ENCODE data around the gene SEC14L1. TPM values are rescaled to one million over a fixed set of nuclear protein-coding genes. Genes with fewer than 3 reads are reported as not detected.

The SEC14L1 gene
- total RNA-seq, 2 donors from 2014 or later, result 48.2 to 54.0 TPM

GRCh38 chr17:77127735-77128361 is 12.9 kb upstream of the SEC14L1 start:
- Histone ChIP-seq H3K9me3 (no peaks in the 10 kb centered on the region), H3K4me1 (peaks cover 0 to 48% of the 10 kb centered on the region in 2 donors)

GRCh38 chr17:77128896-77129567 is 11.7 kb upstream of the SEC14L1 start:
- no peak for TF ChIP-seq CTCF (IDR thresholded peaks at IDR 0.05)
- no peaks in the 10 kb centered on the region for H3K27me3 ChIP-seq
- no peaks in the 10 kb centered on the region for H3K9me3 ChIP-seq
- no peak for DNase-seq (ENCODE audit: low spot score)
- peak overlapping the region; percentile 21 to 33 for H3K4me3 ChIP-seq
- H3K36me3 ChIP-seq, result no peaks in the 10 kb centered on the region
- peak overlapping the region; percentile 71 to 78 for H3K27ac ChIP-seq
- H3K4me1 ChIP-seq, result peaks cover 0 to 45% of the 10 kb centered on the region in 2 donors

More at GRCh38 chr17:77127735-77128361, 12.9 kb upstream of the SEC14L1 start:
- H3K27ac ChIP-seq, result peak overlapping the region; percentile 71 to 78
- H3K27me3 ChIP-seq, result no peaks in the 10 kb centered on the region
- no peaks in the 10 kb centered on the region for H3K36me3 ChIP-seq
- peak overlapping the region; percentile 5 to 21 for H3K4me3 ChIP-seq
- peak; percentile 76 for DNase-seq (ENCODE audit: low spot score)
- no peak for TF ChIP-seq CTCF (IDR thresholded peaks at IDR 0.05)

GRCh38 chr17:77129568-77130301 is 11.0 kb upstream of the SEC14L1 start:
- TF ChIP-seq CTCF (IDR thresholded peaks at IDR 0.05), result no peak
- no peaks in the 10 kb centered on the region for H3K27me3 ChIP-seq
- H3K9me3 ChIP-seq, result no peaks in the 10 kb centered on the region
- no peaks in the 10 kb centered on the region for H3K36me3 ChIP-seq
- peaks cover 0 to 38% of the 10 kb centered on the region in 2 donors for H3K4me1 ChIP-seq
- H3K4me3 ChIP-seq, result peak overlapping the region; percentile 19 to 33
- peak overlapping the region; percentile 71 to 78 for H3K27ac ChIP-seq
- no peak for DNase-seq (ENCODE audit: low spot score)

- TF ChIP-seq CTCF (IDR thresholded peaks at IDR 0.05), result no peak
- Histone ChIP-seq H3K27ac (peak overlapping the region; percentile 71 to 78), H3K9me3 (no peaks in the 10 kb centered on the region), H3K4me3 (peak overlapping the region; percentile 19 to 33), H3K4me1 (peaks cover 0 to 33% of the 10 kb centered on the region in 2 donors), H3K36me3 (no peaks in the 10 kb centered on the region), H3K27me3 (no peaks in the 10 kb centered on the region)
- no peak for DNase-seq (ENCODE audit: low spot score)
Measured at GRCh38 chr17:77130525-77130924, 10.2 kb upstream of the SEC14L1 start.

GRCh38 chr17:77131904-77132303 is 8.9 kb upstream of the SEC14L1 start:
- Histone ChIP-seq H3K27me3 (no peaks in the 10 kb centered on the region), H3K4me3 (peak overlapping the region in 1 of 2 donors; percentile 14), H3K36me3 (no peaks in the 10 kb centered on the region), H3K9me3 (peaks cover 0 to under 1% of the 10 kb centered on the region in 2 donors), H3K27ac (peak overlapping the region; percentile 71 to 78), H3K4me1 (peaks cover 0 to 24% of the 10 kb centered on the region in 2 donors)
- DNase-seq (ENCODE audit: low spot score), result no peak
- TF ChIP-seq CTCF (IDR thresholded peaks at IDR 0.05), result no peak

Measured in right atrium auricular region (tissue), 2 donors.